H1 (cell line): Measurements from ENCODE around the gene TRIP13. TPM values are rescaled to one million over a fixed set of nuclear protein-coding genes. Genes with fewer than 3 reads are reported as not detected.
A peak's percentile ranks its signal among the peaks of the same experiment; 100 is the strongest.

Experiments used
- CTCF ChIA-PET: fragments of 300-600 bp; sonication (Branson Sonifier 250); formaldehyde crosslinking; loops from one replicate; lab custom pipeline; 2021; ENCODE audit not compliant: partially characterized antibody; lab: Charles Lee
- POLR2A ChIA-PET: fragments of 300-600 bp; sonication (Branson Sonifier 250); formaldehyde crosslinking; loops from one replicate; lab custom pipeline; 2021; ENCODE audit warnings: inconsistent platforms; ENCODE audit not compliant: partially characterized antibody; lab: Charles Lee
- DNase-seq, 2 experiments: peaks; one replicate each; pipeline versions ENCODE4 v3.0.0 to v3.0.0-alpha.2; 2010 to 2022; ENCODE audit warnings: low spot score in 2 of 2, low read depth in 1 of 2, mixed read lengths in 1 of 2
- FAIRE-seq: peaks from 2 replicates; lab custom pipeline; 2011; peaks lifted over from hg19 to GRCh38; lab: Jason Lieb, UNC
- H2AFZ ChIP-seq: 2 replicates; pipeline ENCODE4 v1.8.1; 2012; ENCODE audit warnings: low read length, inconsistent platforms
- H2AK5ac ChIP-seq: 2 replicates; pipeline ENCODE4 v1.6.1; 2013; ENCODE audit warnings: low read depth, low read length
- H2BK120ac ChIP-seq: replicated peaks from 2 replicates; pipeline ENCODE3; 2013; ENCODE audit warnings: low read depth, low read length, inconsistent platforms
- H2BK12ac ChIP-seq: 2 replicates; pipeline ENCODE4 v1.6.1; 2013; ENCODE audit warnings: low read depth, low read length
- H2BK15ac ChIP-seq: 2 replicates; pipeline ENCODE4 v1.6.1; 2013; ENCODE audit warnings: low read length
- H2BK20ac ChIP-seq: 2 replicates; pipeline ENCODE4 v1.6.1; 2013; ENCODE audit warnings: low read length
- H2BK5ac ChIP-seq: 2 replicates; pipeline ENCODE4 v1.6.1; 2013; ENCODE audit warnings: low read depth, low read length
- H3K14ac ChIP-seq: 2 replicates; pipeline ENCODE4 v1.6.1; 2013; ENCODE audit warnings: inconsistent platforms; ENCODE audit not compliant: insufficient read length
- H3K18ac ChIP-seq: 2 replicates; pipeline ENCODE4 v1.6.1; 2013; ENCODE audit warnings: low read length; ENCODE audit errors: extremely low read depth
- H3K23ac ChIP-seq: 2 replicates; pipeline ENCODE4 v1.6.1; 2013; ENCODE audit warnings: inconsistent platforms; ENCODE audit not compliant: insufficient read length
- H3K23me2 ChIP-seq: 2 replicates; pipeline ENCODE4 v1.6.1; 2013; ENCODE audit warnings: low read depth, low read length
- H3K27ac ChIP-seq: 2 replicates; pipeline ENCODE4 v1.6.1; 2011; ENCODE audit warnings: low read depth, low read length, inconsistent platforms
- H3K27me3 ChIP-seq, 4 experiments: replicated peaks in 1 of 4; 1 replicate in 1 of 4; 2 replicates in 3 of 4; pipeline versions ENCODE4 v1.6.1 to v1.8.1; 2011 to 2013; ENCODE audit warnings: low read length in 3 of 4, mild to moderate bottlenecking in 3 of 4, inconsistent platforms in 2 of 4, mixed read lengths in 2 of 4, moderate library complexity in 1 of 4; ENCODE audit not compliant: control insufficient read depth in 3 of 4, insufficient read depth in 3 of 4; ENCODE audit errors: extremely low read depth in 1 of 4
- H3K36me3 ChIP-seq, 4 experiments: 2 replicates each; pipeline versions ENCODE4 v1.6.1 to v1.8.1; 2011 to 2013; ENCODE audit warnings: mild to moderate bottlenecking in 4 of 4, low read length in 3 of 4, moderate library complexity in 2 of 4, control low read depth in 1 of 4, inconsistent platforms in 1 of 4; ENCODE audit not compliant: insufficient read depth in 4 of 4, control insufficient read depth in 2 of 4
- H3K4ac ChIP-seq: replicated peaks from 2 replicates; pipeline ENCODE3; 2013; ENCODE audit warnings: low read length, low read depth, mixed read lengths, inconsistent platforms; ENCODE audit not compliant: insufficient read length
- H3K4me1 ChIP-seq, 4 experiments: replicated peaks in 1 of 4; 1 replicate in 1 of 4; 2 replicates in 3 of 4; pipeline versions ENCODE4 v1.6.1 to v1.8.1; 2011 to 2013; ENCODE audit warnings: low read length in 3 of 4, inconsistent platforms in 2 of 4, mixed read lengths in 1 of 4; ENCODE audit not compliant: insufficient read depth in 4 of 4, control insufficient read depth in 3 of 4
- H3K4me2 ChIP-seq, 2 experiments: 2 replicates each; pipeline versions ENCODE4 v1.6.1 to v1.8.1; 2011 to 2013; ENCODE audit warnings: low read depth in 2 of 2, low read length in 2 of 2, control low read depth in 1 of 2, inconsistent platforms in 1 of 2, mild to moderate bottlenecking in 1 of 2; ENCODE audit not compliant: insufficient read depth in 1 of 2
- H3K4me3 ChIP-seq, 4 experiments: fragments of 200-600, 300-600 bp in 1 of 4; sonication (generic), shearing (Covaris generic), sonication (Bioruptor Twin) in 1 of 4; 2 replicates each; pipeline versions ENCODE4 v1.5.1 to v1.8.1; 2011 to 2016; ENCODE audit warnings: low read length in 4 of 4, low read depth in 3 of 4, control low read depth in 2 of 4, inconsistent platforms in 2 of 4, mild to moderate bottlenecking in 2 of 4, mixed read lengths in 1 of 4, moderate library complexity in 1 of 4; ENCODE audit not compliant: insufficient read depth in 2 of 4; ENCODE audit errors: extremely low read depth in 1 of 4
- H3K56ac ChIP-seq: replicated peaks from 2 replicates; pipeline ENCODE3; 2013; ENCODE audit warnings: low read depth, mild to moderate bottlenecking, mixed read lengths, low read length, inconsistent platforms; ENCODE audit not compliant: insufficient read length
- H3K79me1 ChIP-seq: 2 replicates; pipeline ENCODE4 v1.6.1; 2013; ENCODE audit warnings: low read depth, low read length, control low read depth
- H3K79me2 ChIP-seq, 2 experiments: 2 replicates each; pipeline versions ENCODE4 v1.6.1 to v1.8.1; 2012 to 2013; ENCODE audit warnings: low read length in 2 of 2, mild to moderate bottlenecking in 2 of 2, inconsistent platforms in 1 of 2; ENCODE audit not compliant: insufficient read depth in 2 of 2, control insufficient read depth in 1 of 2
- H3K9ac ChIP-seq, 4 experiments: replicated peaks in 1 of 4; 1 replicate in 1 of 4; 2 replicates in 3 of 4; pipeline versions ENCODE4 v1.6.1 to v1.8.1; 2011 to 2013; ENCODE audit warnings: low read depth in 3 of 4, low read length in 3 of 4, control low read depth in 2 of 4, mild to moderate bottlenecking in 2 of 4, moderate library complexity in 2 of 4, inconsistent platforms in 1 of 4; ENCODE audit errors: extremely low read depth in 1 of 4
- H3K9me3 ChIP-seq, 2 experiments: 2 replicates each; pipeline versions ENCODE4 v1.6.1 to v1.8.1; 2012 to 2013; ENCODE audit warnings: mild to moderate bottlenecking in 2 of 2, moderate library complexity in 2 of 2, control low read depth in 1 of 2, inconsistent platforms in 1 of 2, low read depth in 1 of 2, low read length in 1 of 2, mixed read lengths in 1 of 2; ENCODE audit not compliant: insufficient read depth in 2 of 2
- H4K20me1 ChIP-seq, 2 experiments: replicated peaks in 1 of 2; 2 replicates each; pipeline versions ENCODE3 to v1.8.1; 2011 to 2013; ENCODE audit warnings: inconsistent platforms in 2 of 2, low read length in 2 of 2, mild to moderate bottlenecking in 1 of 2; ENCODE audit not compliant: insufficient read depth in 2 of 2, control insufficient read depth in 1 of 2
- H4K5ac ChIP-seq: 2 replicates; pipeline ENCODE4 v1.6.1; 2013; ENCODE audit warnings: low read length, low read depth, mixed read lengths, inconsistent platforms; ENCODE audit not compliant: insufficient read length
- H4K8ac ChIP-seq: 2 replicates; pipeline ENCODE4 v1.8.0; 2013; ENCODE audit warnings: mild to moderate bottlenecking, moderate library complexity, low read length, inconsistent platforms; ENCODE audit not compliant: insufficient read depth; ENCODE audit errors: extremely low read depth
- H4K91ac ChIP-seq: replicated peaks from 2 replicates; pipeline ENCODE3; 2013; ENCODE audit warnings: low read length, mixed read lengths, inconsistent platforms; ENCODE audit not compliant: insufficient read length
- ATF3 ChIP-seq: IDR thresholded peaks from 2 replicates; pipeline ENCODE4 v1.6.1; 2011; ENCODE audit warnings: low read depth, mild to moderate bottlenecking, low read length; ENCODE audit not compliant: insufficient read depth
- CHD1 ChIP-seq: IDR thresholded peaks from 2 replicates; pipeline ENCODE4 v1.6.1; 2012; ENCODE audit warnings: low read depth, low read length, improper control_type of control experiment
- EGR1 ChIP-seq: IDR thresholded peaks from 2 replicates; pipeline ENCODE4 v1.6.1; 2011; ENCODE audit warnings: low read depth, low read length, borderline replicate concordance
- EP300 ChIP-seq, 2 experiments: IDR thresholded peaks; 1 replicate in 1 of 2; 2 replicates in 1 of 2; pipeline ENCODE4 v1.6.1; 2011 to 2012; ENCODE audit warnings: low read depth in 2 of 2, low read length in 2 of 2, mild to moderate bottlenecking in 2 of 2, borderline replicate concordance in 1 of 2, inconsistent platforms in 1 of 2, moderate library complexity in 1 of 2
- JUN ChIP-seq: IDR thresholded peaks from 2 replicates; pipeline ENCODE4 v1.6.1; 2011; ENCODE audit warnings: low read depth, mild to moderate bottlenecking, improper control_type of control experiment, low read length
- MAFK ChIP-seq: IDR thresholded peaks from 2 replicates; pipeline ENCODE4 v1.6.1; 2012; ENCODE audit warnings: low read depth, mild to moderate bottlenecking, improper control_type of control experiment, low read length
- POU5F1 ChIP-seq: IDR thresholded peaks from 2 replicates; pipeline ENCODE4 v1.6.1; 2011; ENCODE audit warnings: low read depth, mild to moderate bottlenecking, low read length, moderate library complexity
- RAD21 ChIP-seq, 2 experiments: IDR thresholded peaks in 1 of 2; conservative IDR thresholded peaks in 1 of 2; 2 replicates each; pipeline ENCODE4 v1.6.1; 2011; ENCODE audit warnings: low read depth in 2 of 2, low read length in 2 of 2, improper control_type of control experiment in 1 of 2, inconsistent platforms in 1 of 2, mild to moderate bottlenecking in 1 of 2, moderate library complexity in 1 of 2
- RBBP5 ChIP-seq: IDR thresholded peaks from 2 replicates; pipeline ENCODE4 v1.7.1; 2012; ENCODE audit warnings: low read depth, mild to moderate bottlenecking, inconsistent platforms, low read length, moderate library complexity, borderline replicate concordance
- SUZ12 ChIP-seq: fragments of 200-600 bp; sonication (generic); IDR thresholded peaks from 2 replicates; pipeline ENCODE4 v1.6.1; 2012; ENCODE audit warnings: mild to moderate bottlenecking, inconsistent platforms, low read length, moderate library complexity, mixed read lengths
- TBP ChIP-seq: IDR thresholded peaks from 2 replicates; pipeline ENCODE4 v1.6.1; 2011; ENCODE audit warnings: low read depth, low read length, improper control_type of control experiment
- WGBS, 2 experiments: shearing (Covaris generic) in 1 of 2; methylation state at CpG; one replicate each; pipeline versions ENCODE4 v1.1.6 to v1.1.7; 2013 to 2015; ENCODE audit warnings: low lambda C conversion rate in 2 of 2, mixed read lengths in 2 of 2, inconsistent platforms in 1 of 2, low coverage in 1 of 2, missing lambda C conversion rate in 1 of 2; ENCODE audit not compliant: insufficient replicate concordance in 2 of 2, insufficient coverage in 1 of 2, insufficient read length in 1 of 2; ENCODE audit errors: extremely low coverage in 1 of 2, missing lambda C conversion rate in 1 of 2; 5-methylcytosine and 5-hydroxymethylcytosine counted together
- polyA plus RNA-seq, 7 experiments: library from polyadenylated mRNA; depleted of rRNA in 3 of 7; stranded (reverse) in 5 of 7; unstranded in 2 of 7; fragments of >200 nt in 5 of 7; fragments of 200-250 nt in 2 of 7; gene quantifications; 1 replicate in 5 of 7; 2 replicates in 1 of 7; 4 replicates in 1 of 7; pipeline versions ENCODE4 v1.2.1 to v1.2.3, GENCODE V29; 2011 to 2013; ENCODE audit warnings: missing spikeins in 2 of 7, mixed read lengths in 2 of 7
- total RNA-seq: library from RNA; stranded (reverse); fragmentation: NEBNext Ultra II Directional; extraction: Animal tissue kit (Norgen Biotek cat#: 25700); gene quantifications from 2 replicates; pipeline ENCODE4 v1.2.1, GENCODE V29; 2021

TRIP13 gene
- total and polyA plus RNA-seq, 2 of the 8 experiments (the other 6 are each of a cell fraction or from before 2014, with no cell fraction given), result 20.0 to 39.2 TPM

- Histone ChIP-seq H3K79me1 (peaks cover 24% of the 10 kb centered on the region), H2BK20ac (no peak overlapping the region), H3K9me3 (no peaks in the 10 kb centered on the region; a peak in 1 of 4 replicates), H3K27me3 (no peaks in the 10 kb centered on the region; a peak in 1 of 7 replicates), H4K20me1 (peaks cover 24 to 40% of the 10 kb centered on the region in 2 experiments), H3K4me1 (no peaks in the 10 kb centered on the region), H3K14ac (no peak overlapping the region), H3K79me2 (peaks cover 0 to 50% of the 10 kb centered on the region in 2 experiments; a peak in 3 of 4 replicates), H3K27ac (no peak overlapping the region), H2AK5ac (no peak overlapping the region), H4K91ac (no peak overlapping the region), H3K23me2 (peaks cover 5% of the 10 kb centered on the region; the same call in 1 of the 2 replicates), H2BK120ac (no peak overlapping the region), H3K56ac (no peak overlapping the region), H2BK5ac (no peak overlapping the region), H3K4me3 (no peak overlapping the region), H3K4me2 (no peak overlapping the region), H2AFZ (no peak overlapping the region), H3K4ac (peak overlapping the region; percentile 10), H3K36me3 (peaks cover 43 to 80% (median 76%) of the 10 kb centered on the region in 4 experiments), H4K8ac (no peak overlapping the region), H2BK15ac (no peak overlapping the region), H3K18ac (no peak overlapping the region), H3K23ac (no peak overlapping the region), H2BK12ac (no peak overlapping the region), H4K5ac (no peak overlapping the region), H3K9ac (no peak overlapping the region)
- POLR2A ChIA-PET, result interaction anchor here (1.1 to 1.5 kb wide), 3 partner anchors 9 to 37 kb away, joined by 3 to 4 read pairs (median 4); partner anchors contain the start of genes BRD9 and TRIP13
- CTCF ChIA-PET, result interaction anchor here (1.2 kb wide), 1 partner anchor 19 kb away, joined by 4 read pairs; no protein-coding TSS in a partner anchor
- FAIRE-seq (no peak), DNase-seq (no peak)
- 93% methylated on average over 29 of the region's 29 CpGs; no CpG with 5 or more reads in 1 of the 2 experiments for WGBS, 2 experiments
- TF ChIP-seq TBP, result no peak
- TF ChIP-seq ATF3, result no peak
- no peak for TF ChIP-seq RAD21 (IDR thresholded peaks at IDR 0.05 in 1 of 2, conservative IDR thresholded peaks at IDR 0.05 in 1 of 2; ENCODE audit: low read depth in 2 of 2, low read length in 2 of 2)
- no peak for TF ChIP-seq EGR1
- no peak for TF ChIP-seq MAFK
- TF ChIP-seq EP300 (IDR thresholded peaks at IDR 0.05; ENCODE audit: borderline replicate concordance in 1 of 2, low read depth in 2 of 2, low read length in 2 of 2), result no peak
- TF ChIP-seq CHD1, result no peak
- TF ChIP-seq POU5F1, result no peak
- no peak for TF ChIP-seq JUN
- TF ChIP-seq RBBP5, result no peak
- no peak for TF ChIP-seq SUZ12
Observed at GRCh38 chr5:883475-884181, 9.1 kb upstream of the TRIP13 start.
